Lower leg skin (tissue), 4 donors: ENCODE measurements around the gene ZNF593OS. TPM values are rescaled to one million over a fixed set of nuclear protein-coding genes. Genes with fewer than 3 reads are reported as not detected.

Source experiments
- DNase-seq, 2 donors: peaks; one replicate each; pipeline ENCODE4 v3.0.0-alpha.2; 2019; ENCODE audit warnings: low spot score in 2 of 2
- H3K4me3 ChIP-seq: fragments of 200-600 bp; sonication (generic); 2 replicates; pipeline ENCODE4 v1.5.1; 2017; ENCODE audit warnings: mild to moderate bottlenecking, low read depth; ENCODE audit not compliant: poor library complexity, severe bottlenecking
- POLR2A ChIP-seq, 2 donors: fragments of 450-650 bp; IDR thresholded peaks; one replicate each; pipeline ENCODE4 v1.6.1; 2016 to 2017; ENCODE audit warnings: antibody characterized with exemption in 2 of 2, mild to moderate bottlenecking in 1 of 2, moderate library complexity in 1 of 2
- WGBS, 2 donors: methylation state at CpG; one replicate each; pipeline ENCODE4 v1.1.5; 2018; 5-methylcytosine and 5-hydroxymethylcytosine counted together
- intact Hi-C: fragments of 100-400 bp; cut with DNase I; formaldehyde crosslinking; loops from one replicate; pipeline ENCODE4 v1.15.0; 2023; ENCODE audit warnings: low total_unique reads
- total RNA-seq, 4 donors: library from RNA; depleted of rRNA; stranded (reverse); fragments of >200 nt; gene quantifications; one replicate each; pipeline ENCODE4 v1.1.0, GENCODE V29; 2016
- TF ChIP-seq, protein P1 (sequence below), 3 donors: fragments of 450-650 bp; IDR thresholded peaks; one replicate each; pipeline ENCODE4 v1.5.1; 2016; ENCODE audit warnings: antibody characterized with exemption in 3 of 3, mild to moderate bottlenecking in 3 of 3, moderate library complexity in 2 of 3

Gene ZNF593OS
- total RNA-seq, result not detected

DNA sequence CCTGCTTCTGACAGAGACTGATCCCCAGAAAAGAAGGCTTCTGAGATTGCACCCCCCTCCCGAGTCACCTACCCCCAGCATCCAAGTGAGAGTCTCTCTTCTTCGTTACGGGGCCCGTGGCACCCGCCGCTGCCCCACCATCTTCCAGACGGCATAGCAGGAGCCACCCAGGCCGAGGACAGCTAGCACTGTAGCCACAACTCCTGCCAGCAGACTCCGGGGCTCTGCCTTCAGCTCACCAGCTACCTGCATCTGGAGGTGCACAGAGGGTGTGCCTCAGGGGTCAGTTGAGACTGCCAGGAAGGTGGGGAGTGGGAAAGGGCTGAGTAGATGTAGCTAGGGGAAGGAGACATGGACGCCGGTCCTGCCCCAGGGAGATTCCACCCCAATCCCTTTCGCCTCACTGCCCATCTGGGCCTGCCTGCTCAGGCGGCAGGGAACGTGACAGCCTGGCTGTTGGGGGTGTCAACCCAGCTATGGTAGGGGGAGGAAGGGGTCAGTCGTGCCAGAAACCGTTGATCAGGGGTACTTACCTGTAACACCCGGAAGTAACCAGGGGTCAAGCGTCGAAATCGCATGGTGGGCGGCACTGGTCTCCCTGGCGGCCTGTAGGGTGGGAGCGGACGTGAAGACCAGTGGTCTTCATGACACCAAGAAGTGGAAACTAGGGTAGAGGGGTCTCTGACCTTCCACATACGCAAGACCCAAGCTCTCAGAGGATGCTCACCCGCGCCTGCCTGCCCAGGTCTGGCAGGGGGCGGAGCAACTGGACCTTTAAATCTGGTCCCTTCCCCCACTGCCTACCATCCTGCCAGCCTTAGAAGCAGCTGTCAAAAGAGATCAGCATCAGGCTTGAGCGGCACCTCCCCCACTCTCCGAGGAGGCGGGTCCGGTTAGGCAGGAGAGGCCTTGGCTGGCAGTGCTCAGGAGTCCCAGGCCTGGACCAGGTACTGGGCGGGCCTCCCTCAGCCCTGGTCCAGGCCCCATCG is at the start of gene ZNF593OS:
Gene ZNF593OS, minus strand, starts transcription at position 749 of the 989 bp plus-strand sequence. Its CDS starts 171 bp downstream, at position 578.
- intact Hi-C loops, result loop anchor here (10.0 kb wide), 1 partner anchor 153 kb away; no protein-coding TSS in a partner anchor
- no peak for DNase-seq
- no peak within 1 kb of the TSS for H3K4me3 ChIP-seq
- 90 to 93% methylated on average over 34 of the region's 34 CpGs for WGBS, 2 donors
- TF ChIP-seq, protein P1, sequence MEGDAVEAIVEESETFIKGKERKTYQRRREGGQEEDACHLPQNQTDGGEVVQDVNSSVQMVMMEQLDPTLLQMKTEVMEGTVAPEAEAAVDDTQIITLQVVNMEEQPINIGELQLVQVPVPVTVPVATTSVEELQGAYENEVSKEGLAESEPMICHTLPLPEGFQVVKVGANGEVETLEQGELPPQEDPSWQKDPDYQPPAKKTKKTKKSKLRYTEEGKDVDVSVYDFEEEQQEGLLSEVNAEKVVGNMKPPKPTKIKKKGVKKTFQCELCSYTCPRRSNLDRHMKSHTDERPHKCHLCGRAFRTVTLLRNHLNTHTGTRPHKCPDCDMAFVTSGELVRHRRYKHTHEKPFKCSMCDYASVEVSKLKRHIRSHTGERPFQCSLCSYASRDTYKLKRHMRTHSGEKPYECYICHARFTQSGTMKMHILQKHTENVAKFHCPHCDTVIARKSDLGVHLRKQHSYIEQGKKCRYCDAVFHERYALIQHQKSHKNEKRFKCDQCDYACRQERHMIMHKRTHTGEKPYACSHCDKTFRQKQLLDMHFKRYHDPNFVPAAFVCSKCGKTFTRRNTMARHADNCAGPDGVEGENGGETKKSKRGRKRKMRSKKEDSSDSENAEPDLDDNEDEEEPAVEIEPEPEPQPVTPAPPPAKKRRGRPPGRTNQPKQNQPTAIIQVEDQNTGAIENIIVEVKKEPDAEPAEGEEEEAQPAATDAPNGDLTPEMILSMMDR (IDR thresholded peaks at IDR 0.05), result no peak
- no peak for TF ChIP-seq POLR2A (IDR thresholded peaks at IDR 0.05)

DNA sequence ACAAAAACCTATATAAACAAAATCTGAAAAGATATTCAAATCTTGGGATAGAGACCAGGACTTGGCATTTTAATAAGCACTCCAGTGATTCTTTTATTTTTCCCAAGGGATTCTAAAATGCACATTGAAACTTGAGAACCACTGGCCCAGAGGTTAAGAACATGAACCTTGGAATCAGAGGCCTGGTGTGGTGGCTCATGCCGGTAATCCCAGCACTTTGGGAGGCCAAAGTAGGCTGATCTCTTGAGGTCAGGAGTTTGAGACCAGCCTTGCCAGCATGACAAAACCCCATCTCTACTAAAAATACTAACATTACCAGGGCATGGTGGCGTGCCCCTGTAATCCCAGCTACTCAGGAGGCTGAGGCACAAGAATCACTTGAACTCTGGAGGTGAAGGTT is 49.5 kb upstream of the ZNF593OS start:
- no peak for DNase-seq
- WGBS, 2 donors, result 92 to 96% methylated on average over 2 of the region's 2 CpGs
- no peak for TF ChIP-seq POLR2A (IDR thresholded peaks at IDR 0.05)
- TF ChIP-seq, protein P1 (IDR thresholded peaks at IDR 0.05), result no peak
- no peak overlapping the region for H3K4me3 ChIP-seq
- intact Hi-C loops, result no loop called here

DNA sequence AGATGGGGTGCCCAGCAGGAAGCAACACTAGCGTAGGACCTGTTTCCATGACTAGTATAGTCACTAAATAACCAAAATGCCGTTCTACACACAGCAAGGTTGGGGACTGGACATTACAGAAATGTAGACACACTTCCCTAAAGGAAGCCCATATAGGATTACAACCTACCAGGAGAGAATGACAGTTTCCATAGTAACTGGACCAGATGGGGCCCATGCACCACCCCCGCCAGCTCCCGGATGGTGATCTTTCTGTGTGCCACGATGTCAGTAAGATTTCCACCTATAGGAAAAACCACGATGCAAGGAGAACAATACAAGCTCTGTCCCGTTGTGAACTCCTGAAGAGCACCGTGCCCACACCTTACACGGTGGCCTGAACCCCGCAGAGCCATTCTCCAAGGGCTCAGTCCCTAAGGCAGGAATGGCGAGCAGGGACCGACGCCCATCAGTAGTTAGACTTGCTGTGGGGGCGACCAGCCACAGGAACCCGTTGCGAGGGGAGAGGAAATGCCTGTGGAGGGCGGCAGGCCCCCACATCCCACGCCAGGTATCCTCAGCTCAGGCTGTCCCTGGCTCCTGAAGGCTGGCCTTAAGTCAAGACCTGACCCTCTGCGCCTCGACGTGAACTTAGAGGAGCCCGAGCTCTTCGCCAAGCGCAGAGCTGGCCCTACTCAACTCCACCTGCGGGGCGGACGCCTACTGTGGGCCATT is 48.7 kb upstream of the ZNF593OS start:
- 62 to 73% methylated on average over 21 to 25 of the region's 27 CpGs for WGBS, 2 donors
- no peak overlapping the region for H3K4me3 ChIP-seq
- no peak for DNase-seq
- no peak for TF ChIP-seq POLR2A (IDR thresholded peaks at IDR 0.05)
- TF ChIP-seq, protein P1 (IDR thresholded peaks at IDR 0.05), result no peak
- intact Hi-C loops, result no loop called here

DNA sequence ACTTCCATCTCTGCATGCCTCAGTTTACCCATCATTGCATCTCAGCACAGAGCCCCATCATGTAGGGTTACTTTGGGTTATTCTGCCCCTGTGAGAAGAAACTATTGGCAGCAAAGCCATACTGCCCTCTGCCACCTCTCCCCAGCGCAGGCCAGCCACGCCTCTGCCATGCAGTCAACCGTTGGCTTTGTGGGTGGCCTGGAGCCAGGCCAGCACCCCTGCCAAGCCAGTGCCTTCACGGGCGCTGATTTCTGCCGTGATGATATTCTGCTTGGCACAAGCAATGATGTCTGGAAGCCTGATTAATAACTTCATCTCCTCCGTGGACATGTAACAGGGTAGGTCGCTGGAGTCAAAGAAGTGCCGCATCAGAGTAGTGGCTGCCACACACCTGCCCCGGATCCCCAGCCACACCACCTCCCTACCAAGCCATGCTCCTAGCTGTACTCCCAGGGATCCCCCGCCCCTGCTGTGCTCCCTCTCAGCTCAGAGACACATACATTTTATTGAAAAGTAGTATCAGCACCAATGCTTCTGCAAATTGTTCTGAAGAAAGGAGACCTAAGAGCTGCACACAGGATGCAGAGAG is 47.4 kb upstream of the ZNF593OS start:
- intact Hi-C loops, result no loop called here
- 36 to 47% methylated on average over 11 of the region's 11 CpGs for WGBS, 2 donors
- DNase-seq, result no peak
- no peak overlapping the region for H3K4me3 ChIP-seq
- no peak for TF ChIP-seq POLR2A (IDR thresholded peaks at IDR 0.05)
- TF ChIP-seq, protein P1 (IDR thresholded peaks at IDR 0.05), result no peak

DNA sequence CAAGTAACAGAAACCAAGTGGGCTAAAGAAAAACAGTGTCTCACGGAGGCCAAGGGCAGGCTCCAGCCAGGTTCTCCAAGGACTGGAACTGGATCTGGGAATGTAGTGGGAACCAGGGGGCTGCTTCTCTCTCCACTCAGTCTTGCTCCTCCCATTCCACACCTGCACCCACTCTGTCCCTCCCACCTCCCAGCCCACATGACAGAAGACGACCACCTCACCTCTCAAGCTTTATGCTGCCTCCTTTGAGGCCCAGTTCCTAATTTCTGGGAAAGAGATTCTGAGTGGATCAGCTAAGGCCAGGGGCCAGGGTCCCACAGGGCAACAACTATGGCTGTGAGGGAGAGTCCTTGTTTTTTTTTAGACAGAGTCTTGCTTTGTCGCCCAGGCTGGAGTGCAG is 43.6 kb upstream of the ZNF593OS start:
- no peak for DNase-seq
- no peak for TF ChIP-seq POLR2A (IDR thresholded peaks at IDR 0.05)
- TF ChIP-seq, protein P1 (IDR thresholded peaks at IDR 0.05), result no peak
- no peak overlapping the region for H3K4me3 ChIP-seq
- WGBS, 2 donors, result 42 to 53% methylated on average over 3 of the region's 3 CpGs
- intact Hi-C loops, result no loop called here
